HG02884 (cell line): ENCODE measurements around the gene CARD18.
"Not testable (repeated sequence)": the region's sequence is repeated elsewhere in the genome, so short reads cannot be mapped to it uniquely, and the experiment has no call there.

Experiments used
- ATAC-seq: cut with Tn5 transposase; IDR thresholded peaks from one replicate; pipeline ENCODE4 v1.9.1; 2021; ENCODE audit warnings: mild to moderate bottlenecking, moderate library complexity; ENCODE audit not compliant: unreplicated experiment

Gene CARD18

GRCh38 chr11:105135883-105136282 lies 3.7 kb downstream of the CARD18 start:
- ATAC-seq: no peak

- ATAC-seq: no peak
Measured at GRCh38 chr11:105132716-105133511, 6.7 kb downstream of the CARD18 start.

DNA sequence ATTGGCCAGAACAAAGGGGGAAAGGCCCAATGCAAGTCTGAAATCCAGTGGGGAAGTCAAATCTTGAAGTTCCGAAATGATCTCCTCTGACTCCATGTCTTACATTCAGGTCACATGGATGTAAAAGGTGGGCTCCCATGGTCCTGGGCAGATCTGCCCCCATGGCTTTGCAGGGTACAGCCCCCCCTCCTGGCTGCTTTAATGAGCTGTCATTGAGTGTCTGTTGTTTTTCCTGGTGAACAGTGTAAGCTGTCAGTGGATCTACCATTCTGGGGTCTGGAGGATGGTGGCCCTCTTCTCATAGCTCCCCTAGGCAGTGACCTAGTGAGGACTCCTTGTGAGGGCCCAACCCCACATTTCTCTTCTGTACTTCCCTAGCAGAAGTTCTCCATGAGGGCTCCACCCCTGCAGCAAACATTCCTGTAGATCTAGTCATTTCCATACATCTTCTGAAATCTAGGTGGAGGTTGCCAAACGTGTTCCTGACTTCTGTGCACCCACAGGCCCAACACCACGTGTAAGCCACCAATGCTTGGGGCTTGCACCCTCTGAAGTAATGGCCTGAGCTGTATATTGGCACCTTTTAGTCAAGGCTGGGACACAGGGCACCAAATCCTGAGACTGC lies 9.3 kb downstream of the CARD18 start:
- no peak for ATAC-seq

GRCh38 chr11:105124756-105125155 lies 14.8 kb downstream of the CARD18 start:
- ATAC-seq: no peak

GRCh38 chr11:105111145-105111944 lies 28.2 kb downstream of the CARD18 start:
- no peak for ATAC-seq

DNA sequence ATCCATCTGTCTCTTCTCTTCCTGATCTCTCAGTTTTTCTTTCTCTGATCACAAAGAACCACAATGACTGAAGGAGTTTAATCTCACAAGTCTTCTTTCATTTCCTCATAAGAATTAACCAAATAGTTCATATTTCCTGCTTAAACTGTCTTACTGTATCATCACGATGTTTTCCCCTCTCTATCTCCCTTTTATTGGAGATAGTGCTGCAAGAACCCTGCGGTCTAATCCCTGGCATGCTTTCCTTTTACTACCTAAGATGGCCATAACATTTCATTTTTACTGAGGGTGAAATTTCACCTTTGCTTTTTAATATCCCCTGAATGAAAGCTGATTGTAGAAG lies 28.9 kb downstream of the CARD18 start:
- ATAC-seq: no peak

DNA sequence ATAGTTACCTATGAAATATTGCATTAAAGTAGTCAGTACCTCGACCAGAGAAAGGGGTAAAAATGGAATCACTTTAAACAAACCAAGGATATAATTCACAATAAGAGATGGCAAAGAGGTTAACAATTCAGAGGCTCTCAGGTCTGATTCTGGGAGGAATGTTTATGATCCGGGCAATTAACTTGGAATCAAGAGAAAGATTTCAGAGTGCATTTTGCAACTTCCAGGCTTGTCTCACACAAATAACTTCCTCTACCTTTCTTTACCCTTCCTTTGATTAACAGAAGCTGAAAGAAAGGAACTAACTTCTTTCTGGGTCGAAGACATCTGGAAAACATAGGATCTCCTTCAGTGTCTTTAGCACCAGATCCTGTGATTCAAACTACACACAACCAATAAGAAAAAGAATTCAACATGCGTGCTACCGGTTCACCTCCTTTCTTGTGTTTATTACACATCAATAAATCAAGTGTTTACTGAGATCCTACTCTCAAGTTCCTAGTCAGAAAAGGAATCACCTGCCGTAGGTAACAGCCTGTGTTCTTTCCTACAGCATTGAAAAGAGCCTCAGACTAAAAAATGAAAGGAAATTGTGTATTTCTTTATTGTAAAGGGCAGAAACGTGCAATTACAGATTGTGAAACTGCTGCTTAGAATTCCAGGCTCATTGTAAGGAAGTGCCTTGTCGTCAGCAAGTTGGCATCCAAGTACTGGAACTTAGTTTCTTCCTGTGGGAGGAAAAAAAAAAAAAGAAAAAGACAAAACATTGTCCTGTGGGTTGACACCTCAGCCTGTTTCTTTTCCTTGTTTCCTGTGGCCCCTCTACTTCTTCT lies 29.5 kb downstream of the CARD18 start:
- ATAC-seq: no peak

GRCh38 chr11:105109321-105109720 lies 30.2 kb downstream of the CARD18 start:
- no peak for ATAC-seq

DNA sequence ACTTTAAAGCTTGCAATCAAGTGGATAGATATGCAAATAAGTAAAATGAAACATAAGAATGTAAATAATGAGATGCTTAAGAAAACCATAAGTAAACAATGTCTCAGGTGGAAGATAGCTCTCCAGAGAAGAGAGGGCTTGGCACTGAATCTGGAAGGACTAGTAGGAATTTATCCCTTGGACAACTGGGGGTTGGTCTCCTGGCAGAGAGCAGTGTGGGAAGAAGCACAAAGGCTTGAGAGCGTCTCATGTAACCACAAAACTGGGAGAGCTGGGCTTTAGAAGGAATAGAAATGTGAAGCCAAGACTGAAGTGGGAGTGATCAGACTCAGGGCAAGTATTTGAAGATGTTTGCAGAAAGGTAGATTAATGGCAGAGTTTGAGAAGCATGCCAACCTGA lies 31.3 kb downstream of the CARD18 start:
- no peak for ATAC-seq

DNA sequence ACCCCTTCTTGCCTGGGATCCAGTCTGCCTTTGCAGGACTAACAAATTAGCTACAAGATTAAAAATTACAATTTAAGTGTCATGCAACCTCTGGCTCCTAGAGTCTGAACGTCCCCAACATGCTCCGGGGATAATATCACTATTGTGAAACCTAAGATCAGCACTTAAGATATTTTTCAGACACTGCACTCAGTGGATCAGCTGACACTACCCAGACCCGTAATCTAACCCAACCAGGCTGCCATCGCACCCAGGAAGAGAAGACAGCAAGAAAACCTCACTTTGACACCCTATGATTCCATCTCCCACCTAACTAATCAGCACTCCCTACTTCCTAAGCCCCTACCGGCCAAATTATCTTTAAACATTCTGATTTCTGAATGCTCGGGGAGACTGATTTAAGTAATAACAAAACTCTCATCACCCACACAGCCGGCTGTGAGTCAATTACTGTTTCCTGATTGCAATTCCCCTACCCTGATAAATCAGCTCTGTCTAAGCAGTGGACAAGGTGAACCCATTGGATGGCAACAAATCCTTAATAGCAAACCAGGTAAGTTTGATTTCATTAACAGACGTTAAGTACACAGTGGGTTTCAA lies 32.2 kb downstream of the CARD18 start:
- not testable (repeated sequence) for ATAC-seq

- no peak for ATAC-seq
Measured at GRCh38 chr11:105106140-105106539, 33.4 kb downstream of the CARD18 start.

GRCh38 chr11:105104292-105104691 lies 35.3 kb downstream of the CARD18 start:
- ATAC-seq: no peak

- ATAC-seq: no peak
Measured at GRCh38 chr11:105103336-105103735, 36.2 kb downstream of the CARD18 start.

DNA sequence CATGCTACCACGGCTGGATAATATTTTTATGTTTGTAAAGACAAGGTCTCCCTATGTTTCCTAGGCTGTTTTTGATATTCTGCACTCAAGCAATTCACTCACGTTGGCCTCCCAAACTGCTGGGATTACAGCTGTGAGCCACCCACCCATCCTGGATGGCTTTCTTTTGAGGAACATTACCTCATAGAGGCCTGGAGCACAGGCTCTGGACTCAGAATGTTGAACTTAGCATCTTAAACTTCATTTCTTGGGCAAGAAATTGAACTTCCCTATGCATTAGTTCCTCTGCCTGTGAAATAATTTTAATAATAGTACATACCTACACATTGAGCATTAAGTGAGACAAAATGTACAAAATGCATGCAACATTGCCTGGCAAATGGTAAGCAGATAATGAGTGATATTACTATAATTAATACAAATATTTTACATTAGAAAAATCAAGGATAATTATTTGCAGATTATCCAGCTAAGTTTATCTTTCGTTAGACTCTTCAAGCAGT lies 37.4 kb downstream of the CARD18 start:
- not testable (repeated sequence) for ATAC-seq

DNA sequence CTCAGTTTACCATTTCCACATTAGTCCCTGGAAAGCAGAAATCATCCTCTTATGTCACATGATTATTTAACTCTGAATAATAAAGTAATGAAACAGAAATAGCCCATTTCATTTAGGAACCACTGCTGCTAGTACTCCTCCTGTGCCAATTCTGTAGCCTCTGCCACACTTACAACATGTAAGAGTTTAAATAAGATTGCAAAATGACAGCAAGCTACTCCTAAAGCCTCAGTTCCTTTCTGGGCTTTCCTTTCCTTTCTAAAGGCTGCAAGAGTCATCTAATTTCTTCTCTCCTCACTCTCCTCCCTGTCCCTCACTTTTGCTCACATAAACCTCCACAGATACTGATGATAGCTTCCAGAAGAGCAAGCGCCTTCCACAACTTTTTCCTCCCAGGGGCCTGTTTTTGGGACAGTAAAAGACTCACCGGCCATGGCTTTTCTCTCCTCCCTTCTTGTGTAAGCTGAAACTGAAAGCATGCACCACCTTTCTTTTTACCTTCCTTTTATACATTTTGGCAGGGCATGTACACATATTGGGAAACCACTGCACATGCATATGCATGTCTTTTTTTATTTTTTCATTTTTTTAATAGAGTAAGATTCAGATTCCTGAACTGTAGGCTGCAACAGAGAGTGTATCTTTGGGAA lies 38.5 kb downstream of the CARD18 start:
- ATAC-seq: no peak

DNA sequence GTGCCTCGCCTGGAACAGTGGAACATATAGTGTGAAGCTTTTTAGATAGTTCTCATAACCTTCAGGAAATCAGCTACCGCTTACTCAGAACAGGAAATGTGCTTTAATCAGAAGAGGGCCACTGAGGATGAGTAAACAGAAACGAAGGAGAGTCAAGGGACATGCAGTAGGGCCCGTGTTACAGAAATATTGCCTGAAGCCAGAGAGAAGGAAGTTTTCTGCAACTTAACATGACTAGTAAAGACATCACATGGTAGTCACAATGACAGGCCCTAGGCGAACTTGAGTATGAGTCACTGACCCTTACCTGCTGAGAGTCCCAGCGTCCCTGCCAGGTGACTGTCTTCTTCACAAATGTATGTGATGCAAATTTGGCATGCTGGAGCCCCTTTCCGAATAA lies 39.4 kb downstream of the CARD18 start:
- no peak for ATAC-seq

GRCh38 chr11:105099594-105099993 lies 40.0 kb downstream of the CARD18 start:
- not testable (repeated sequence) for ATAC-seq

DNA sequence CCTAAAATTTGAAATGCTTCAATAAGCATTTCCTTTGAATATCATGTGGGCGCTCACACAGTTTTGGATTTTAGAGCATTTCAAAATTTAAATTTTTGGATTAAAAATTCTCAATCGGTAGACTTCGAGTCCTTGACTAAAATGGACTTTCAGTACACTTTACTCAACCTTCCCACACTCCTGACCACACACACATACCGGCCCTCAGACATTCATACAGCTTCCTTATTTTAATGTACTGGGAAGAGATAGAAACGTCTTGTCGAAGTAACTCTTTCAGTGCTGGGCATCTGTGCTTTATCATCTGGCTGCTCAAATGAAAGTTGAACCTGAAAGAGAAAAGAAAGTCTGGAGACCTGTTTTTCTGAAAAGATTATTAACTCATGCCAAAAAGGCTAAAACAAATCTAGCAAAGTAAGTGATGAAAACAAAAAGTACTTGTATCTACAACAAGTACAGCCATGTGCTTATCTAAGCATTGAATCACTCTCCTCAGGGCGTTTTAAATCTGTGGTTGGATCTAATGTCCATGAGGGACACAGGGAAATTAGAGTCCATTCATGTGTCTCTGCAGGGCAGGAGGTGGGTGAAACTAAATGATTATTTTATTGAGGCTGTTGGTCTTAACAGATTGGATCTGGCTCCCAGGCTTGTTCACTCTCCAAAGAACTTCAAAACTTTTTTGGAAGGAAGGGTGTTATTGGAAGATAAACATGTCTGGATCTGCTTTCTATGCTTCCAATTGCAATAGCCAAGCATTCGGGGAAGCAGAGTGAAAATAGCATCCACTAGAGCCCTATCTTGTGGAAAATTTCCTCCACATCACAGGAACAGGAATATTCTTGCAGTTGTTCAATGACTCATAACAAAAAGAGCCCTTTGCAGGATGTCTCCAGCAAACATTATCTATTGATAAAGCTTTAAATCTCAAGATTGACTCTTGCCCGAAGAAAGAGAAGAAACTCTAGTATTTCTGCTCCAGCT lies 47.0 kb downstream of the CARD18 start:
- ATAC-seq: no peak
